ENCODE measurements around the gene ALS2.
A peak's percentile ranks its signal among the peaks of the same experiment; 100 is the strongest.
"Not testable (repeated sequence)": the region's sequence is repeated elsewhere in the genome, so short reads cannot be mapped to it uniquely, and the experiment has no call there.

The ALS2 gene

GRCh38 chr2:201780674-201781493, at the start of gene ALS2:
Gene ALS2, minus strand, starts transcription at chr2:201780933. Its CDS starts 12,048 bp downstream, at chr2:201768885.
- peak; percentile 97 for DNase-seq

- no peak for DNase-seq
Measured at GRCh38 chr2:201828220-201828619, 47.5 kb upstream of the ALS2 start.

GRCh38 chr2:201827621-201828020, 46.9 kb upstream of the ALS2 start:
- no peak for DNase-seq

- DNase-seq, result no peak
Measured at GRCh38 chr2:201824212-201824611, 43.5 kb upstream of the ALS2 start.

- no peak for DNase-seq
Measured at GRCh38 chr2:201821080-201821479, 40.3 kb upstream of the ALS2 start.

- DNase-seq, result no peak
Measured at GRCh38 chr2:201820383-201821007, 39.8 kb upstream of the ALS2 start.

- DNase-seq, result no peak
Measured at GRCh38 chr2:201816657-201817575, 36.2 kb upstream of the ALS2 start.

- DNase-seq, result peak; percentile 37
Measured at GRCh38 chr2:201813996-201814760, 33.4 kb upstream of the ALS2 start.

- DNase-seq, result not testable (repeated sequence)
Measured at GRCh38 chr2:201810604-201811003, 29.9 kb upstream of the ALS2 start.

GRCh38 chr2:201809633-201810032, 28.9 kb upstream of the ALS2 start:
- DNase-seq, result no peak

- DNase-seq, result no peak
Measured at GRCh38 chr2:201808027-201808426, 27.3 kb upstream of the ALS2 start.

GRCh38 chr2:201807452-201807999, 26.8 kb upstream of the ALS2 start:
- no peak for DNase-seq

GRCh38 chr2:201806442-201807170, 25.9 kb upstream of the ALS2 start, which contains the start of gene CDK15:
Gene CDK15, plus strand, starts transcription at chr2:201806537. Its CDS starts 128 bp downstream, at chr2:201806665.
- DNase-seq, result no peak

- not testable (repeated sequence) for DNase-seq
Measured at GRCh38 chr2:201798914-201799285, 18.2 kb upstream of the ALS2 start.

GRCh38 chr2:201798252-201798913, 17.6 kb upstream of the ALS2 start:
- no peak for DNase-seq

GRCh38 chr2:201797175-201797840, 16.6 kb upstream of the ALS2 start:
- DNase-seq, result no peak

GRCh38 chr2:201796478-201796865, 15.7 kb upstream of the ALS2 start:
- no peak for DNase-seq

- DNase-seq, result peak; percentile 26
Measured at GRCh38 chr2:201795607-201796477, 15.1 kb upstream of the ALS2 start.

- no peak for DNase-seq
Measured at GRCh38 chr2:201794294-201794693, 13.6 kb upstream of the ALS2 start.
